Kidney epithelial cell (primary cell): Measurements from ENCODE around the gene PLEKHM3. TPM values are rescaled to one million over a fixed set of nuclear protein-coding genes. Genes with fewer than 3 reads are reported as not detected.

Experiments used
- DNase-seq: peaks from one replicate; pipeline ENCODE4 v3.0.0-alpha.2; 2010; ENCODE audit warnings: low read depth
- H3K27me3 ChIP-seq: 2 replicates; pipeline ENCODE4 v1.6.0; 2011; ENCODE audit warnings: low read length; ENCODE audit not compliant: control insufficient read depth, insufficient read depth
- H3K36me3 ChIP-seq: 2 replicates; pipeline ENCODE4 v1.5.1; 2011; ENCODE audit warnings: low read length; ENCODE audit not compliant: control insufficient read depth, insufficient read depth
- H3K4me3 ChIP-seq: 2 replicates; pipeline ENCODE4 v1.5.1; 2011; ENCODE audit warnings: low read depth, mild to moderate bottlenecking, control low read depth, low read length
- CTCF ChIP-seq: IDR thresholded peaks from 2 replicates; pipeline ENCODE4 v1.5.1; 2011; ENCODE audit warnings: mild to moderate bottlenecking, moderate library complexity, low read length, control low read depth, inconsistent platforms; ENCODE audit not compliant: insufficient read depth, poor library complexity, severe bottlenecking
- total RNA-seq: library from RNA; depleted of rRNA; stranded (reverse); fragments of >200 nt; gene quantifications from 2 replicates; pipeline ENCODE4 v1.2.3, GENCODE V29; 2015

PLEKHM3 gene
- total RNA-seq, 1 donor from 2014 or later = 6.3 TPM

GRCh38 chr2:207847807-207848544 is 177.4 kb downstream of the PLEKHM3 start:
- TF ChIP-seq CTCF = no peak
- DNase-seq = peak; percentile 67

GRCh38 chr2:207847098-207847806 is 178.1 kb downstream of the PLEKHM3 start:
- no peak for DNase-seq
- H3K27me3 ChIP-seq = no peaks in the 10 kb centered on the region
- H3K4me3 ChIP-seq = no peak overlapping the region
- no peak for TF ChIP-seq CTCF
- no peaks in the 10 kb centered on the region for H3K36me3 ChIP-seq

More at GRCh38 chr2:207847807-207848544, 177.4 kb downstream of the PLEKHM3 start:
- no peaks in the 10 kb centered on the region for H3K27me3 ChIP-seq
- no peaks in the 10 kb centered on the region for H3K36me3 ChIP-seq
- H3K4me3 ChIP-seq = no peak overlapping the region

- Histone ChIP-seq H3K27me3 (no peaks in the 10 kb centered on the region), H3K4me3 (no peak overlapping the region), H3K36me3 (no peaks in the 10 kb centered on the region)
- no peak for DNase-seq
- TF ChIP-seq CTCF = no peak
Observed at GRCh38 chr2:207845202-207845864, 180.0 kb downstream of the PLEKHM3 start.

GRCh38 chr2:207844648-207845047 is 180.7 kb downstream of the PLEKHM3 start:
- DNase-seq = no peak

GRCh38 chr2:207840101-207840500 is 185.2 kb downstream of the PLEKHM3 start:
- no peak for DNase-seq
- H3K27me3 ChIP-seq = no peaks in the 10 kb centered on the region
- TF ChIP-seq CTCF = no peak
- no peaks in the 10 kb centered on the region for H3K36me3 ChIP-seq
- H3K4me3 ChIP-seq = no peak overlapping the region

More at GRCh38 chr2:207844648-207845047, 180.7 kb downstream of the PLEKHM3 start:
- Histone ChIP-seq H3K4me3 (no peak overlapping the region), H3K27me3 (no peaks in the 10 kb centered on the region), H3K36me3 (no peaks in the 10 kb centered on the region)
- TF ChIP-seq CTCF = no peak
